ENCODE results near the gene CCNDBP1. TPM values are rescaled to one million over a fixed set of nuclear protein-coding genes. Genes with fewer than 3 reads are reported as not detected.

CCNDBP1 gene
- total RNA-seq, 4 donors from 2014 or later, result 32.4 to 108 (median 92.6) TPM

DNA sequence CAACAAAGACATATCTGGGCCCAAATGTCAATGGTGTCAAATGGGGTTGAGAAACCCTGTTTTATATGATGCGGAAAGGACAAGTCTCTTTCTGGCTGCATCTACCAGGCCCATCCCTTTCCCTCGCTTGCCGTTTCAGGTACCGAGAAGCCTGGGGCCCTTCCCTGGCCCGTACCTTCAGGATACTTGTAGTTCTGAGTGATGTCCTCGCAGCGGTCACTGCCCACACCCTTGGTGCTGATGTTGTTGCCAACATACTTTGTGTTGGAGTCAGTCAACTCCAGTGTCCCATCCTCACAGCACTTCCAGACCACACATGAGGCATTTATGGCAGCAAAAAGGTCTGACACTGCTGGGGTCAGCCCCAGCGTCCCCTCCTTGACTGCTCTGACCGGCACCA lies 21.8 kb downstream of the CCNDBP1 start:
- no peak overlapping the region for H3K4me3 ChIP-seq
- in situ Hi-C loops (cut with MboI; ENCODE audit: low sequenced_read_pairs in 4 of 4), result no loop called here
- H3K9me3 ChIP-seq, result no peaks in the 10 kb centered on the region
- ATAC-seq, result no peak
- no peak for DNase-seq
- no peak for TF ChIP-seq POLR2A (IDR thresholded peaks at IDR 0.05)
- TF ChIP-seq, protein P1, sequence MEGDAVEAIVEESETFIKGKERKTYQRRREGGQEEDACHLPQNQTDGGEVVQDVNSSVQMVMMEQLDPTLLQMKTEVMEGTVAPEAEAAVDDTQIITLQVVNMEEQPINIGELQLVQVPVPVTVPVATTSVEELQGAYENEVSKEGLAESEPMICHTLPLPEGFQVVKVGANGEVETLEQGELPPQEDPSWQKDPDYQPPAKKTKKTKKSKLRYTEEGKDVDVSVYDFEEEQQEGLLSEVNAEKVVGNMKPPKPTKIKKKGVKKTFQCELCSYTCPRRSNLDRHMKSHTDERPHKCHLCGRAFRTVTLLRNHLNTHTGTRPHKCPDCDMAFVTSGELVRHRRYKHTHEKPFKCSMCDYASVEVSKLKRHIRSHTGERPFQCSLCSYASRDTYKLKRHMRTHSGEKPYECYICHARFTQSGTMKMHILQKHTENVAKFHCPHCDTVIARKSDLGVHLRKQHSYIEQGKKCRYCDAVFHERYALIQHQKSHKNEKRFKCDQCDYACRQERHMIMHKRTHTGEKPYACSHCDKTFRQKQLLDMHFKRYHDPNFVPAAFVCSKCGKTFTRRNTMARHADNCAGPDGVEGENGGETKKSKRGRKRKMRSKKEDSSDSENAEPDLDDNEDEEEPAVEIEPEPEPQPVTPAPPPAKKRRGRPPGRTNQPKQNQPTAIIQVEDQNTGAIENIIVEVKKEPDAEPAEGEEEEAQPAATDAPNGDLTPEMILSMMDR (IDR thresholded peaks at IDR 0.05 in 4 of 5, conservative IDR thresholded peaks at IDR 0.05 in 1 of 5), result no peak
- no peaks in the 10 kb centered on the region for H3K36me3 ChIP-seq
- intact Hi-C loops (cut with DNase I; ENCODE audit: low total_unique reads), result loop anchor here (10.0 kb wide), 1 partner anchor 502 kb away; no protein-coding TSS in a partner anchor
- H3K27ac ChIP-seq, result no peak overlapping the region
- no peaks in the 10 kb centered on the region for H3K27me3 ChIP-seq
- H3K4me1 ChIP-seq, result peaks cover 0 to 5% of the 10 kb centered on the region in 2 donors

DNA sequence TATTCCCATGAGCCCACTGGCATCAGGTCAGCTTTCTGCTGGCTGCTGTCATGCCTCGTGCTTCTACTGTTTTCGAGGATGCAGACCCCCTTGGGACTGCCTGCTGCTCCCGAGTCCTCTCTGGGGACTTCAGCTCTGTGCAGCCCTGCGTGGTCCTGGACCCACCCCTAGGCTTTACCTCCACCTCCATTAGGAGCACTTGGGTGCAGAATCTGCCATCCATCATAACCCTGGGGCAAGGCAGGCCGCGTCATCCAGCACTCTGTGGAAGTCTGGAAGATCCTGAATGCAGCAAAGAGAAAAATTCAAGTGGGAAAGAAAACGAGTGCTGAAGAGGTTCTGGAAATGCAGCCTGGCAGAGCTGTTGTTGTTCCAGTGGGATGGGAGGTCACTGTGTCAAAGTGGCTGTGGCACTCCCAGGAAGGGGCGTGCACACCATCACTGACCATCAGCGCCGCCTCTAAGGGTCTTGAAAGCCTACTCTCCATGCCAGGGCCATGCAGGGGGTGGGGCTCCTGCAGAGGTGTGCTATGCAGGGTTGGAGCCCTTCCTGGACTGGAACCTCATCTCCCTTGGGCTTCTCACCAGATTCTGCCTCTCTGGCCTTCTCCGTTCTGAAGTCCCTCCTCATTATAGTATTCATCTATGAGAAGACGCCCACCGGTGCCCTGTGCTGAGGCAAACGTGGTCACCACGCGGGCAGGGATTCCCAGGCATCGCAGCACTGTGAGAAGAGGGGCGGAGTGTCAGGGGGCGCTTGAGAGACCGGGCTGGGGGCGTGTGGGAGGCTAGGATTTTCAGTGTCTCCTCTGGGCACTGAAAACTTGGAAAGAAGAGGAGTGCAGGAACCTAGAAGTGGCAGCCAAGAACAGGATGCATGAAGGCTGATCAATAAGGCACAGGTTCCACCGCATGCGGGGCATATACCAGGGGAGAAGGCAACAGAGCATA lies 23.1 kb downstream of the CCNDBP1 start:
- H3K27ac ChIP-seq, result no peak overlapping the region
- DNase-seq (no peak), ATAC-seq (no peak)
- in situ Hi-C loops (cut with MboI; ENCODE audit: low sequenced_read_pairs in 4 of 4) (no loop called here), intact Hi-C loops (cut with DNase I; ENCODE audit: low total_unique reads) (loop anchor here (10.0 kb wide), 1 partner anchor 504 kb away; no protein-coding TSS in a partner anchor)
- TF ChIP-seq, protein P1 (IDR thresholded peaks at IDR 0.05 in 4 of 5, conservative IDR thresholded peaks at IDR 0.05 in 1 of 5), result no peak
- TF ChIP-seq POLR2A (IDR thresholded peaks at IDR 0.05), result no peak
- H3K27me3 ChIP-seq, result no peaks in the 10 kb centered on the region
- no peak overlapping the region for H3K4me3 ChIP-seq
- no peaks in the 10 kb centered on the region for H3K36me3 ChIP-seq
- H3K9me3 ChIP-seq, result no peaks in the 10 kb centered on the region
- H3K4me1 ChIP-seq, result peaks cover 0 to 5% of the 10 kb centered on the region in 2 donors

- ATAC-seq (no peak), DNase-seq (no peak)
- Histone ChIP-seq H3K4me1 (peaks cover 0 to under 1% of the 10 kb centered on the region in 2 donors), H3K4me3 (no peak overlapping the region), H3K9me3 (no peaks in the 10 kb centered on the region), H3K27ac (no peak overlapping the region), H3K27me3 (no peaks in the 10 kb centered on the region), H3K36me3 (no peaks in the 10 kb centered on the region)
- in situ Hi-C loops (cut with MboI; ENCODE audit: low sequenced_read_pairs in 4 of 4), result no loop called here
- TF ChIP-seq, protein P1 (IDR thresholded peaks at IDR 0.05 in 4 of 5, conservative IDR thresholded peaks at IDR 0.05 in 1 of 5), result no peak
- no peak for TF ChIP-seq POLR2A (IDR thresholded peaks at IDR 0.05)
- intact Hi-C loops (cut with DNase I; ENCODE audit: low total_unique reads), result loop anchor here (10.0 kb wide), 1 partner anchor 504 kb away; no protein-coding TSS in a partner anchor
Measured at GRCh38 chr15:43209059-43209824, 24.0 kb downstream of the CCNDBP1 start.

DNA sequence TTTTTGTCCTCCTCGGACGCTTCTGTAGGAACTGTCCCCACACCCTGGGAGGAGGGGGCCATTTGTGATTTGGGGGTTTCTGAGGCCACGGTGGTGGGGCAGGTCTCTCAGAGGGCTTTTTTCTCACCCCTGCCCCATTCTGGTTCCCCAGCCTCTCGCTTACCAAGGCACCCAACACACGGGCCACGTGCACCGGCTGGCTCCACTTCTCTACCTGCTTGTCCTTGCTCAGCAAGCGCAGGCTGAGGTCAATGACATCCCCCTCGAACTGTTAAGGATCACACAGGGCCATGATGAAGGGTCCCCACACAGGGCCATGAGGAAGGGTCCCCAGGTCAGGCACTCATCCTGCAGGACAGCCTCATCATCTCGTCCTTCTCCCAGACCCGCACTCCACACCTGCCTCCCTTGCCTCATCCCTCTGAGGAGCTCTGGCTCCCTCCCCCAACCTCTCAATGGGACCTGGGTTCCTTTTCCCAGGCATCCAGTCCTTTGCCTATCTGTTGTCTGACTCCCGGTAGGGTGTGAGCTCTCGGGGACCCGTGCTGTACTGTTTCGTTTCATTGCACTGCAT lies 25.1 kb downstream of the CCNDBP1 start:
- Histone ChIP-seq H3K4me3 (no peak overlapping the region), H3K27me3 (no peaks in the 10 kb centered on the region), H3K4me1 (no peaks in the 10 kb centered on the region), H3K36me3 (no peaks in the 10 kb centered on the region), H3K9me3 (no peaks in the 10 kb centered on the region), H3K27ac (no peak overlapping the region)
- no peak for DNase-seq
- intact Hi-C loops (cut with DNase I; ENCODE audit: low total_unique reads) (no loop called here), in situ Hi-C loops (cut with MboI; ENCODE audit: low sequenced_read_pairs in 4 of 4) (no loop called here)
- no peak for TF ChIP-seq POLR2A (IDR thresholded peaks at IDR 0.05)
- TF ChIP-seq, protein P1 (IDR thresholded peaks at IDR 0.05 in 4 of 5, conservative IDR thresholded peaks at IDR 0.05 in 1 of 5), result no peak
- ATAC-seq, result no peak

All from gastrocnemius medialis (tissue), 4 donors.